Spleen (tissue), 11 donors: ENCODE results near the gene CRYGB. TPM values are rescaled to one million over a fixed set of nuclear protein-coding genes. Genes with fewer than 3 reads are reported as not detected.
"Not testable (repeated sequence)": the region's sequence is repeated elsewhere in the genome, so short reads cannot be mapped to it uniquely, and the experiment has no call there.

Experiments used
- DNase-seq: peaks from one replicate; pipeline ENCODE4 v3.0.0-alpha.2; 2020
- H3K27ac ChIP-seq, 8 donors: fragments of 200-600 bp; sonication (generic) in 7 of 8; 1 replicate in 4 of 8; 2 replicates in 4 of 8; pipeline versions ENCODE4 v1.5.0 to v1.8.0; 2016 to 2021; ENCODE audit warnings: inconsistent platforms in 4 of 8, mild to moderate bottlenecking in 4 of 8, moderate library complexity in 1 of 8
- H3K27me3 ChIP-seq, 7 donors: fragments of 200-600 bp; sonication (generic) in 6 of 7; replicated peaks in 1 of 7; 1 replicate in 4 of 7; 2 replicates in 3 of 7; pipeline versions ENCODE4 v1.5.0 to v1.8.0; 2016 to 2021; ENCODE audit warnings: inconsistent platforms in 3 of 7, mild to moderate bottlenecking in 1 of 7
- H3K36me3 ChIP-seq, 6 donors: fragments of 200-600 bp; sonication (generic) in 5 of 6; 1 replicate in 4 of 6; 2 replicates in 2 of 6; pipeline versions ENCODE4 v1.5.0 to v1.8.0; 2016 to 2021; ENCODE audit warnings: inconsistent platforms in 2 of 6
- H3K4me1 ChIP-seq, 6 donors: fragments of 200-600 bp; sonication (generic) in 5 of 6; 1 replicate in 3 of 6; 2 replicates in 3 of 6; pipeline versions ENCODE4 v1.5.0 to v1.8.0; 2016 to 2021; ENCODE audit warnings: inconsistent platforms in 3 of 6
- H3K4me3 ChIP-seq, 8 donors: fragments of 200-600 bp; sonication (generic) in 7 of 8; 1 replicate in 4 of 8; 2 replicates in 4 of 8; pipeline versions ENCODE4 v1.5.0 to v1.8.0; 2016 to 2021; ENCODE audit warnings: inconsistent platforms in 4 of 8, mild to moderate bottlenecking in 4 of 8, moderate library complexity in 2 of 8
- H3K9me3 ChIP-seq, 8 donors: fragments of 200-600 bp; sonication (generic) in 7 of 8; 1 replicate in 4 of 8; 2 replicates in 4 of 8; pipeline versions ENCODE4 v1.5.0 to v1.8.0; 2016 to 2021; ENCODE audit warnings: inconsistent platforms in 4 of 8
- POLR2A ChIP-seq, 3 donors: fragments of 450-650 bp; IDR thresholded peaks; one replicate each; pipeline ENCODE4 v1.5.1; 2017; ENCODE audit warnings: antibody characterized with exemption in 3 of 3, mild to moderate bottlenecking in 1 of 3
- POLR2AphosphoS5 ChIP-seq, 3 donors: sonication (generic); formaldehyde crosslinking; IDR thresholded peaks; one replicate each; pipeline ENCODE4 v1.5.1; 2017; ENCODE audit warnings: antibody characterized with exemption in 3 of 3
- WGBS, 5 donors: extraction: QIAGEN DNeasy Blood & Tissue Kit in 3 of 5; methylation state at CpG; one replicate each; pipeline versions ENCODE4 v1.1.5 to v1.1.7; 2013 to 2018; 5-methylcytosine and 5-hydroxymethylcytosine counted together
- intact Hi-C: fragments of 100-400 bp; cut with DNase I; formaldehyde crosslinking; loops from one replicate; pipeline ENCODE4 v1.15.0; 2023; ENCODE audit warnings: low total_unique reads
- polyA plus RNA-seq, 3 donors: library from polyadenylated mRNA; stranded (reverse); fragments of 200-250 nt; gene quantifications; one replicate each; pipeline ENCODE4 v1.2.1, GENCODE V29; 2013
- total RNA-seq, 7 donors: library from RNA; depleted of rRNA in 3 of 7; stranded (reverse); fragments of >200 nt in 3 of 7; fragmentation: NEBNext Ultra II Directional in 4 of 7; extraction: Animal tissue kit (Norgen Biotek cat#: 25700) in 4 of 7; gene quantifications; one replicate each; pipeline versions ENCODE4 v1.1.0 to v1.2.1, GENCODE V29; 2016 to 2021
- TF ChIP-seq, protein P1 (sequence below), 11 experiments: fragments of 200-600 bp in 7 of 11; fragments of 450-650 bp in 4 of 11; sonication (generic) in 4 of 11; IDR thresholded peaks in 8 of 11; conservative IDR thresholded peaks in 3 of 11; 1 replicate in 7 of 11; 2 replicates in 4 of 11; pipeline versions ENCODE4 v1.4.0 to v1.8.0; 2016 to 2021; ENCODE audit warnings: antibody characterized with exemption in 11 of 11, inconsistent platforms in 4 of 11, mild to moderate bottlenecking in 1 of 11
- donor health status: healthy with polysubstance abuse.
- donor health status: DM: no; HTN: no; CAD: no; lungs with moderate emphysema.
- donor health status: DM: no; HTN: no; CAD: no.
- donor health status: Bipolar disorder and iron deficiency.
- donor health status: healthy.
- donor health status: DM: no; HTN: no; CAD: no.
- donor health status: DM: yes; HTN: yes; CAD: no.

The CRYGB gene
- total and polyA plus RNA-seq, 10 donors, result not detected

DNA sequence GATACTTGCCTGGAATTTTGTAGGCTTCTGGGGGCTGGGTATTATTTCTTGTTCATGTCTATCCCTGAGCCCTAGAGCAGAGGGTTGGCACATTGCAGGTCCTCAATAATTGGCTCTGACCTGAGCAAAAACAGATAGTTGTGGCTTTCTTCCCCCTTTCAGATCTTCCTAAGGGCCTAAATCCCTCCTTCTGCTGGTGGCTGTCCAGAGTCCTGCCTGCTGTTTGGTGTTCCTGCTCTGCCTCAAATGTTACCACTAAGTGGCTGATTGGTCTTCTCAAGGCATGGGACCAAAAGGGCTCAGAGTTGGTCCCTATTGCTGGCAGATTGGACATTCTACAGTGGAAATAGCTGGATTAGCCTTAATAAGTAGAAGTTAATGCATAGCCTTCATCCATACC lies 1.1 kb upstream of the CRYGB start:
- Histone ChIP-seq H3K27me3 (no peaks in the 10 kb centered on the region), H3K9me3 (peaks cover 0 to 11% (median 6%) of the 10 kb centered on the region in 8 donors), H3K4me1 (no peaks in the 10 kb centered on the region), H3K4me3 (no peak overlapping the region), H3K36me3 (no peaks in the 10 kb centered on the region), H3K27ac (no peak overlapping the region)
- no peak for TF ChIP-seq POLR2AphosphoS5 (IDR thresholded peaks at IDR 0.05)
- TF ChIP-seq POLR2A (IDR thresholded peaks at IDR 0.05), result no peak
- TF ChIP-seq, protein P1, sequence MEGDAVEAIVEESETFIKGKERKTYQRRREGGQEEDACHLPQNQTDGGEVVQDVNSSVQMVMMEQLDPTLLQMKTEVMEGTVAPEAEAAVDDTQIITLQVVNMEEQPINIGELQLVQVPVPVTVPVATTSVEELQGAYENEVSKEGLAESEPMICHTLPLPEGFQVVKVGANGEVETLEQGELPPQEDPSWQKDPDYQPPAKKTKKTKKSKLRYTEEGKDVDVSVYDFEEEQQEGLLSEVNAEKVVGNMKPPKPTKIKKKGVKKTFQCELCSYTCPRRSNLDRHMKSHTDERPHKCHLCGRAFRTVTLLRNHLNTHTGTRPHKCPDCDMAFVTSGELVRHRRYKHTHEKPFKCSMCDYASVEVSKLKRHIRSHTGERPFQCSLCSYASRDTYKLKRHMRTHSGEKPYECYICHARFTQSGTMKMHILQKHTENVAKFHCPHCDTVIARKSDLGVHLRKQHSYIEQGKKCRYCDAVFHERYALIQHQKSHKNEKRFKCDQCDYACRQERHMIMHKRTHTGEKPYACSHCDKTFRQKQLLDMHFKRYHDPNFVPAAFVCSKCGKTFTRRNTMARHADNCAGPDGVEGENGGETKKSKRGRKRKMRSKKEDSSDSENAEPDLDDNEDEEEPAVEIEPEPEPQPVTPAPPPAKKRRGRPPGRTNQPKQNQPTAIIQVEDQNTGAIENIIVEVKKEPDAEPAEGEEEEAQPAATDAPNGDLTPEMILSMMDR (IDR thresholded peaks at IDR 0.05 in 8 of 11, conservative IDR thresholded peaks at IDR 0.05 in 3 of 11), result no peak
- no peak for DNase-seq
- intact Hi-C loops, result no loop called here

DNA sequence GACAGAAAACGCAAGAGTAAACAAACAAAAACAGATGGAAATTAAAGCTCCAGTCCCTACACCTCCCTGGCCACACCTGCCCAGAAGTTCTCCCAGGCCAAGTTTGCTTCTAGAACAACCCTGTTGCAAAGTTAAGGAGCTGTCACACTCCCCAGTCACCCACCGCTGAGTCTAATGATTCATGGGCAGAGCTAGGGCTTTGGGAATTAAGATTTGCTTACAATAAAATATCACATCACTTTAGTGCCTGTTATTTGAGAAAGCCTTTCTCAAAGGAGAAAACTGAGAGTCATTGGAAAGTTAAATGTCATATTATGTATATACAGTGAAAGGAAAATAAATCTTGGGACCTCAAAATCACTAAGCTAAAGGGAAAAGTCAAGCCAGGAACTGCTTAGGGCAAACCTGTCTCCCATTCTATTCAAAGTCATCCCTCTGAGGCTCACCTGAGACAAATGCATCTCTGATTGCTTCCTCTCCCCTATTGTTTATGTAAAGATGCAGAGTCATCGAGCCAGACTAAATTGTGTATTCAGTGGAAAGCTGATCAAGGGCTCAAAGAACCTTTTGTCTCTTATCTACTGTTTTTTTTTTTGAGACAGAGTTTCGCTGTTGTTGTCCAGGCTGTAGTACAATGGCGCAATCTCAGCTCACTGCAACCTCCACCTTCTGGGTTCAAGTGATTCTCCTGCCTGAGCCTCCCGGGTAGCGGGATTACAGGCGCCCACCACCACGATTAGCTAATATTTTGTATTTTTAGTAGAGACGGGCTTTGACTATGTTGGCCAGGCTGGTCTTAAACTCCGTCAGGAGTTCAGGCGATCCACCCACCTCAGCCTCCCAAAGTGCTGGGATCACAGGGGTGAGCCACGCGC lies 2.8 kb downstream of the CRYGB start:
- DNase-seq, result no peak
- intact Hi-C loops, result no loop called here
- no peak overlapping the region for H3K27ac ChIP-seq
- no peaks in the 10 kb centered on the region for H3K27me3 ChIP-seq
- no peak overlapping the region for H3K4me3 ChIP-seq
- TF ChIP-seq, protein P1 (IDR thresholded peaks at IDR 0.05 in 8 of 11, conservative IDR thresholded peaks at IDR 0.05 in 3 of 11), result no peak
- TF ChIP-seq POLR2A (IDR thresholded peaks at IDR 0.05) (no peak), POLR2AphosphoS5 (IDR thresholded peaks at IDR 0.05) (no peak)
- no peaks in the 10 kb centered on the region for H3K4me1 ChIP-seq
- no peaks in the 10 kb centered on the region for H3K36me3 ChIP-seq
- 64 to 94% (median 78%) methylated on average over 12 to 14 of the region's 14 CpGs for WGBS, 5 donors
- H3K9me3 ChIP-seq, result peaks cover 0 to 6% (median 2%) of the 10 kb centered on the region in 8 donors

DNA sequence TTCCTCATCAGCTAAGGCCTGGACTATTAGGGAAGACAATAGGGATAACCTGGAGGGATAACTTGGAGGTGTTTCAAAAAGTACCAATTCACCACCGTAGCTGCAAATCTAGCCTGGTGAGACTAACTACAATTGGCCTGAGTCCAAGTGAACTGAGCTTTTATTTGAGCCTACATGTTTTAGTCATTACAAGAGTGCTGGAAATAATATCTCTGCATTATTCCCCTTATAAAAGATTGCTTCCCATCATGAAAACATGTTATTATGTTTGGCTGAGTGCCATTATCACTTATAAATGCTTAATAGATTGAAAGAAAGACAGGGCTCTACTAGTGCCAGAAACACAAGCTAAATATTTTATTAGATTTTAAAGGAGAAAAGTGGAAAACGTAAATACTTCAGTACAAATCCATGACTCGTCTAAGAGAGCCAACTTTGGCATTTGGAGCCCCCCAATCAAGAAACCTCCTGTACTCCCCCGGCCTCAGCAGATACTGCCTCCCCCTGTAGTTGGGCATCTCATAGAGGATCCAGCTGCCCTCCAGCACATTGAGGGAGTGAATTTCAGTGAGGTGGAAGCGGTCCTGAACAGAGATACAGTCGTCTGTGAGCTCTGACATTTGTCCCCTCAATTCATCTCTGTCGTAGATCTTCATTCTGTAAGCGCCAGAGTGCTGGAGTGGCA lies 3.6 kb downstream of the CRYGB start:
- 64 to 87% (median 78%) methylated on average over 8 of the region's 8 CpGs for WGBS, 5 donors
- intact Hi-C loops, result no loop called here
- no peaks in the 10 kb centered on the region for H3K4me1 ChIP-seq
- no peaks in the 10 kb centered on the region for H3K36me3 ChIP-seq
- DNase-seq, result no peak
- H3K27me3 ChIP-seq, result no peaks in the 10 kb centered on the region
- no peak overlapping the region for H3K4me3 ChIP-seq
- TF ChIP-seq, protein P1 (IDR thresholded peaks at IDR 0.05 in 8 of 11, conservative IDR thresholded peaks at IDR 0.05 in 3 of 11), result no peak
- TF ChIP-seq POLR2AphosphoS5 (IDR thresholded peaks at IDR 0.05) (no peak), POLR2A (IDR thresholded peaks at IDR 0.05) (no peak)
- H3K9me3 ChIP-seq, result peaks cover 0 to 10% (median 3%) of the 10 kb centered on the region in 8 donors
- H3K27ac ChIP-seq, result no peak overlapping the region

DNA sequence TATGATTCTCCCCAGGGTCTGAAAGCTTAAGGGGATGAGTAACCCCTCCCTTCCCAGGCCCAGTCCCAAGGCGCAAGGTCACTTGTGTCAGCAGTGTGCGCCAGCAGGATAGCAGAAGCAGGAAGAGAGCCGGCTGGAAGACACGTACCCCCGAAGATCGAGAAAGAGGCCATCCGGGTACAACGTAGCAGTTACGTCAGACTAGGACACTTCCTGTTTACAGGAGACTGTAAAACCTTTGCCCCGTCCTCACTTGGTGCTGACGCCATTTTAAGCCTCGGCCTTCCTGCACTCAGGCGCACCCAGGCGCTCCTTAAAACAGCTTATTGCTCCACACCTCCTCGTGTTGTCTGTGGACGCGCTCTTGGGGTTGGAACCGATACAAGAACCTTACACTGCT lies 6.5 kb downstream of the CRYGB start:
- Histone ChIP-seq H3K27ac (no peak overlapping the region), H3K4me1 (peaks cover 0 to 7% (median 0%) of the 10 kb centered on the region in 6 donors), H3K36me3 (no peaks in the 10 kb centered on the region), H3K27me3 (no peaks in the 10 kb centered on the region), H3K4me3 (no peak overlapping the region), H3K9me3 (peaks cover 0 to 10% (median 3%) of the 10 kb centered on the region in 8 donors)
- intact Hi-C loops, result no loop called here
- TF ChIP-seq POLR2A (IDR thresholded peaks at IDR 0.05), result no peak
- TF ChIP-seq, protein P1 (IDR thresholded peaks at IDR 0.05 in 8 of 11, conservative IDR thresholded peaks at IDR 0.05 in 3 of 11), result no peak
- TF ChIP-seq POLR2AphosphoS5 (IDR thresholded peaks at IDR 0.05), result no peak
- WGBS, 5 donors, result 74 to 87% (median 81%) methylated on average over 18 of the region's 18 CpGs
- no peak for DNase-seq

DNA sequence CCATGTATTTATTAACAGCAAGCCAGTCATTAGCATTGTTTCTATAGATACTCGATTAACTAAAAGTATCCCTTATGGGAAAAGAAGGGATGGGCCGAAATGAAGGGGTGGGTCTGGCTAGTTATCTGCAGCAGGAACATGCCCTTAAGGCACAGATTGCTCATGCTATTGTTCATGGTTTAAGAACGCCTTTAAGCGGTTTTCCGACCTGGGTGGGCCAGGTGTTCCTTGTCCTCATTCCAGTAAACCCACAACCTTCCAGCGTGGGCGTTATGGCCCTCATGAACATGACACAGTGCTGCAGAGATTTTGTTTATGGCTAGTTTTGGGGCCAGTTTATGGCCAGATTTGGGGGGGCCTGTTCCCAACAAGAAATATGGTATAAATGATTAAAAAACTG lies 7.6 kb downstream of the CRYGB start:
- H3K4me1 ChIP-seq, H3K36me3 ChIP-seq, H3K4me3 ChIP-seq, H3K27me3 ChIP-seq, DNase-seq, H3K27ac ChIP-seq, intact Hi-C loops: not testable (repeated sequence)
- 93 to 96% (median 95%) methylated on average over 7 of the region's 7 CpGs for WGBS, 5 donors
- peaks cover 0 to 10% (median 3%) of the 10 kb centered on the region in 8 donors for H3K9me3 ChIP-seq
